HCT116 (cell line): Measurements from ENCODE around the gene MED26. TPM values are rescaled to one million over a fixed set of nuclear protein-coding genes. Genes with fewer than 3 reads are reported as not detected.

Experiments
- ATAC-seq: fragments of 200-7000 bp; cut with Tn5 transposase; 2 replicates; pipeline ENCODE4 v1.9.1; 2020; ENCODE audit warnings: mild to moderate bottlenecking, moderate library complexity
- BruUV-seq: library from RNA; stranded (reverse); fragments of 400-500 nt; replicated peaks from 2 replicates; lab custom pipeline; 2021; lab: Mats Ljungman, UMichigan
- CTCF ChIA-PET: fragments of 300-600 bp; sonication (Branson Sonifier 250); formaldehyde crosslinking; loops from one replicate; lab custom pipeline; 2021; ENCODE audit warnings: antibody characterized with exemption; lab: Charles Lee
- POLR2A ChIA-PET: fragments of 300-600, 350-600 bp; sonication (Branson Sonifier 250); formaldehyde crosslinking; loops from one replicate; lab custom pipeline; 2021; ENCODE audit warnings: antibody characterized with exemption; lab: Charles Lee
- RAD21 ChIA-PET, 2 experiments: fragments of 300-600 bp; sonication (Branson Sonifier 250); formaldehyde crosslinking; loops; one replicate each; lab custom pipeline; 2023; ENCODE audit warnings: low total read pairs in 2 of 2; ENCODE audit not compliant: uncharacterized antibody in 2 of 2, unreplicated experiment in 2 of 2, low non-redundant PET in 1 of 2; lab: Charles Lee
- DNase-seq: peaks from one replicate; pipeline ENCODE4 v3.0.0-alpha.2; 2010; ENCODE audit warnings: low read depth, low spot score
- H2AFZ ChIP-seq: fragments of 200-600 bp; shearing (Covaris generic), sonication (generic); 2 replicates; pipeline ENCODE4 v1.6.1; 2017; ENCODE audit warnings: low read depth, mixed run types, mixed read lengths, antibody characterized with exemption, low read length; ENCODE audit not compliant: poor library complexity, severe bottlenecking
- H3K27ac ChIP-seq: 2 replicates; pipeline ENCODE4 v1.5.1; 2012; ENCODE audit warnings: low read depth, low read length
- H3K27me3 ChIP-seq: fragments of 200-600 bp; sonication (generic); 2 replicates; pipeline ENCODE4 v1.6.1; 2016; ENCODE audit warnings: mixed run types, low read length, mixed read lengths; ENCODE audit not compliant: insufficient read depth
- H3K36me3 ChIP-seq, 2 experiments: fragments of 200-500 bp in 1 of 2; fragments of 200-600 bp in 1 of 2; sonication (Bioruptor generic) in 1 of 2; sonication (generic) in 1 of 2; 2 replicates each; pipeline versions ENCODE4 v1.5.1 to v1.6.1; 2014 to 2016; ENCODE audit warnings: low read length in 2 of 2, inconsistent platforms in 1 of 2, mixed read lengths in 1 of 2, mixed run types in 1 of 2; ENCODE audit not compliant: insufficient read depth in 2 of 2, control insufficient read depth in 1 of 2
- H3K4me1 ChIP-seq, 2 experiments: fragments of 200-600 bp in 1 of 2; sonication (generic) in 1 of 2; 2 replicates each; pipeline versions ENCODE4 v1.5.1 to v1.6.1; 2012 to 2017; ENCODE audit warnings: low read length in 2 of 2, inconsistent platforms in 1 of 2, mild to moderate bottlenecking in 1 of 2, mixed read lengths in 1 of 2, mixed run types in 1 of 2, moderate library complexity in 1 of 2; ENCODE audit not compliant: insufficient read depth in 2 of 2, control insufficient read depth in 1 of 2
- H3K4me2 ChIP-seq: fragments of 200-600 bp; sonication (generic); 2 replicates; pipeline ENCODE4 v1.6.1; 2017; ENCODE audit warnings: mixed run types, low read length, mixed read lengths
- H3K4me3 ChIP-seq, 2 experiments: fragments of 200-600 bp in 1 of 2; sonication (generic) in 1 of 2; replicated peaks in 1 of 2; 2 replicates each; pipeline ENCODE4 v1.5.1; 2011 to 2016; ENCODE audit warnings: low read length in 2 of 2, control low read depth in 1 of 2, low read depth in 1 of 2, mild to moderate bottlenecking in 1 of 2, mixed read lengths in 1 of 2, mixed run types in 1 of 2
- H3K79me2 ChIP-seq: fragments of 200-600 bp; sonication (generic); 2 replicates; pipeline ENCODE4 v1.6.1; 2017; ENCODE audit warnings: mild to moderate bottlenecking, mixed run types, low read length, moderate library complexity, mixed read lengths; ENCODE audit not compliant: insufficient read depth
- H3K9ac ChIP-seq: fragments of 200-600 bp; sonication (generic); 2 replicates; pipeline ENCODE4 v1.6.1; 2016; ENCODE audit warnings: low read length, mixed read lengths
- H3K9me2 ChIP-seq: fragments of 200-600 bp; sonication (generic), shearing (Covaris generic); 2 replicates; pipeline ENCODE4 v1.6.1; 2017; ENCODE audit warnings: mixed run types, mild to moderate bottlenecking, moderate library complexity; ENCODE audit not compliant: insufficient read depth
- H3K9me3 ChIP-seq, 2 experiments: fragments of 200-500 bp in 1 of 2; fragments of 200-600 bp in 1 of 2; sonication (Bioruptor generic) in 1 of 2; sonication (generic) in 1 of 2; 2 replicates each; pipeline ENCODE4 v1.6.1; 2014 to 2017; ENCODE audit warnings: low read length in 2 of 2, mixed read lengths in 2 of 2, inconsistent platforms in 1 of 2, low read depth in 1 of 2, mild to moderate bottlenecking in 1 of 2, mixed run types in 1 of 2, moderate library complexity in 1 of 2; ENCODE audit not compliant: control insufficient read depth in 1 of 2, insufficient read depth in 1 of 2
- H4K20me1 ChIP-seq: fragments of 200-600 bp; sonication (generic), shearing (Covaris generic); 2 replicates; pipeline ENCODE4 v1.6.1; 2017; ENCODE audit warnings: mixed run types, mild to moderate bottlenecking, moderate library complexity; ENCODE audit not compliant: insufficient read depth
- CEBPB ChIP-seq: IDR thresholded peaks from 2 replicates; pipeline ENCODE4 v1.6.1; 2012; ENCODE audit warnings: low read depth
- EGR1 ChIP-seq: IDR thresholded peaks from 2 replicates; pipeline ENCODE4 v1.6.1; 2012; ENCODE audit warnings: low read depth
- ELF1 ChIP-seq: IDR thresholded peaks from 2 replicates; pipeline ENCODE4 v1.6.1; 2012; ENCODE audit warnings: low read depth, borderline replicate concordance
- EZH2phosphoT487 ChIP-seq: fragments of 200-600 bp; IDR thresholded peaks from 2 replicates; pipeline ENCODE4 v1.6.1; 2018; ENCODE audit warnings: antibody characterized with exemption, borderline replicate concordance
- POLR2A ChIP-seq: IDR thresholded peaks from 2 replicates; pipeline ENCODE4 v1.7.0; 2011; ENCODE audit warnings: borderline replicate concordance; ENCODE audit not compliant: insufficient read depth, insufficient read length; ENCODE audit errors: extremely low read depth
- RAD21 ChIP-seq: IDR thresholded peaks from 2 replicates; pipeline ENCODE4 v1.6.1; 2012; ENCODE audit warnings: low read depth, mild to moderate bottlenecking
- ZFX ChIP-seq: fragments of 450-650 bp; IDR thresholded peaks from 2 replicates; pipeline ENCODE4 v1.6.1; 2017
- ZNF274 ChIP-seq: fragments of 200-500 bp; sonication (Bioruptor generic); IDR thresholded peaks from 2 replicates; pipeline ENCODE4 v1.6.1; 2014; ENCODE audit warnings: mild to moderate bottlenecking, low read depth, low read length, inconsistent platforms
- intact Hi-C: fragments of 100-400 bp; cut with micrococcal nuclease; formaldehyde crosslinking; loops from 2 replicates; pipeline ENCODE4 v1.10.0; 2022
- total RNA-seq: library from RNA; stranded (reverse); gene quantifications from one replicate; pipeline ENCODE4 v1.2.1, GENCODE V29; 2021; ENCODE audit not compliant: unreplicated experiment
- TF ChIP-seq, protein P1 (sequence below): IDR thresholded peaks from 2 replicates; pipeline ENCODE4 v1.6.1; 2012
- TF ChIP-seq, protein P2 (sequence below): IDR thresholded peaks from 2 replicates; pipeline ENCODE4 v1.6.1; 2012
- TF ChIP-seq, protein P3 (sequence below), 3 experiments: fragments of 200-600 bp in 1 of 3; sonication (generic) in 1 of 3; IDR thresholded peaks in 2 of 3; conservative IDR thresholded peaks in 1 of 3; 2 replicates each; pipeline ENCODE4 v1.5.1; 2012 to 2017; ENCODE audit warnings: low read depth in 2 of 3, low read length in 2 of 3, antibody characterized with exemption in 1 of 3, borderline replicate concordance in 1 of 3, control low read depth in 1 of 3, mild to moderate bottlenecking in 1 of 3, mixed read lengths in 1 of 3, mixed run types in 1 of 3, moderate library complexity in 1 of 3; ENCODE audit not compliant: insufficient read depth in 1 of 3
- TF ChIP-seq, protein P4 (sequence below): IDR thresholded peaks from 2 replicates; pipeline ENCODE4 v1.6.1; 2011; ENCODE audit warnings: mild to moderate bottlenecking, low read length, moderate library complexity; ENCODE audit not compliant: insufficient replicate concordance; ENCODE audit errors: extremely low read depth
- TF ChIP-seq, protein P5 (sequence below): IDR thresholded peaks from 2 replicates; pipeline ENCODE4 v1.6.1; 2012; ENCODE audit warnings: low read depth

Gene MED26
- total RNA-seq, 1 experiment from 2014 or later = 13.3 TPM

DNA sequence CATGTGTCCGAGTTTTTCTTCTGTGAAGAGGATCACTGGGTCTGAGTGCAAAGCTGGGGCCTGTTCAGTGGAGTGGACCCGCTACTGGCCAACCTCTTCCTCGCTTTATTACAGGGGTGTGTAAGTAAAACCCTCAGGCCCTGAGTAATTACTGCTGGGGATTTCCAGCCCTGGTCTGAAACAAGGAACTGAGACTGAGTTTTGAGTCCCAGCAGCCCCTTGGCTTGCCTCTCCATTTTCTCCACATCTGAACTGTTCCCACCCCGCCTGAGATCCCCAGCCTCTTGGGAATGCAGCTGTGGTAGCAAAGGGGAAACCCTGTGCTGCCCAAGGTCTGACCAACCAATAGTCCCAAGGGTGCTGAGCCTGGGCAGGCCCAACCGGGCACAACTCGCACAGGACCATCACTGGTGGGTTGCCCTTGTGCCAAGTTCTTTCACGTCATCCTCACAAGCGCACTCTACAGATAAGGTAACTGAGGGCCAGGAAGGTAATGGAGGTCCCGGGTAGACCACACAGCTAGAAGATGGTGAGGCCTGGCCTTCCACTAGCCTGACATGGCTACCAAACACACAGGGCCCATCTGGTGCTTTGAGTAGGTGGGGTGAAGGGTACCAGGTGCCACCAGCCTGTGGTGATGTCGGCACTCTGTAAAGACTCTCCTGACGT is 42.1 kb downstream of the MED26 start:
- no peak for TF ChIP-seq ZFX
- TF ChIP-seq EZH2phosphoT487 = no peak
- TF ChIP-seq, protein P1, sequence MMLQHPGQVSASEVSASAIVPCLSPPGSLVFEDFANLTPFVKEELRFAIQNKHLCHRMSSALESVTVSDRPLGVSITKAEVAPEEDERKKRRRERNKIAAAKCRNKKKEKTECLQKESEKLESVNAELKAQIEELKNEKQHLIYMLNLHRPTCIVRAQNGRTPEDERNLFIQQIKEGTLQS = no peak
- TF ChIP-seq, protein P2, sequence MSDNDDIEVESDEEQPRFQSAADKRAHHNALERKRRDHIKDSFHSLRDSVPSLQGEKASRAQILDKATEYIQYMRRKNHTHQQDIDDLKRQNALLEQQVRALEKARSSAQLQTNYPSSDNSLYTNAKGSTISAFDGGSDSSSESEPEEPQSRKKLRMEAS = no peak
- TF ChIP-seq POLR2A = no peak
- no peak for TF ChIP-seq ZNF274
- TF ChIP-seq, protein P3, sequence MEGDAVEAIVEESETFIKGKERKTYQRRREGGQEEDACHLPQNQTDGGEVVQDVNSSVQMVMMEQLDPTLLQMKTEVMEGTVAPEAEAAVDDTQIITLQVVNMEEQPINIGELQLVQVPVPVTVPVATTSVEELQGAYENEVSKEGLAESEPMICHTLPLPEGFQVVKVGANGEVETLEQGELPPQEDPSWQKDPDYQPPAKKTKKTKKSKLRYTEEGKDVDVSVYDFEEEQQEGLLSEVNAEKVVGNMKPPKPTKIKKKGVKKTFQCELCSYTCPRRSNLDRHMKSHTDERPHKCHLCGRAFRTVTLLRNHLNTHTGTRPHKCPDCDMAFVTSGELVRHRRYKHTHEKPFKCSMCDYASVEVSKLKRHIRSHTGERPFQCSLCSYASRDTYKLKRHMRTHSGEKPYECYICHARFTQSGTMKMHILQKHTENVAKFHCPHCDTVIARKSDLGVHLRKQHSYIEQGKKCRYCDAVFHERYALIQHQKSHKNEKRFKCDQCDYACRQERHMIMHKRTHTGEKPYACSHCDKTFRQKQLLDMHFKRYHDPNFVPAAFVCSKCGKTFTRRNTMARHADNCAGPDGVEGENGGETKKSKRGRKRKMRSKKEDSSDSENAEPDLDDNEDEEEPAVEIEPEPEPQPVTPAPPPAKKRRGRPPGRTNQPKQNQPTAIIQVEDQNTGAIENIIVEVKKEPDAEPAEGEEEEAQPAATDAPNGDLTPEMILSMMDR (IDR thresholded peaks at IDR 0.05 in 2 of 3, conservative IDR thresholded peaks at IDR 0.05 in 1 of 3; ENCODE audit: borderline replicate concordance in 1 of 3, insufficient read depth in 1 of 3, low read depth in 2 of 3, low read length in 2 of 3) = no peak
- no peak for TF ChIP-seq RAD21
- TF ChIP-seq, protein P4, sequence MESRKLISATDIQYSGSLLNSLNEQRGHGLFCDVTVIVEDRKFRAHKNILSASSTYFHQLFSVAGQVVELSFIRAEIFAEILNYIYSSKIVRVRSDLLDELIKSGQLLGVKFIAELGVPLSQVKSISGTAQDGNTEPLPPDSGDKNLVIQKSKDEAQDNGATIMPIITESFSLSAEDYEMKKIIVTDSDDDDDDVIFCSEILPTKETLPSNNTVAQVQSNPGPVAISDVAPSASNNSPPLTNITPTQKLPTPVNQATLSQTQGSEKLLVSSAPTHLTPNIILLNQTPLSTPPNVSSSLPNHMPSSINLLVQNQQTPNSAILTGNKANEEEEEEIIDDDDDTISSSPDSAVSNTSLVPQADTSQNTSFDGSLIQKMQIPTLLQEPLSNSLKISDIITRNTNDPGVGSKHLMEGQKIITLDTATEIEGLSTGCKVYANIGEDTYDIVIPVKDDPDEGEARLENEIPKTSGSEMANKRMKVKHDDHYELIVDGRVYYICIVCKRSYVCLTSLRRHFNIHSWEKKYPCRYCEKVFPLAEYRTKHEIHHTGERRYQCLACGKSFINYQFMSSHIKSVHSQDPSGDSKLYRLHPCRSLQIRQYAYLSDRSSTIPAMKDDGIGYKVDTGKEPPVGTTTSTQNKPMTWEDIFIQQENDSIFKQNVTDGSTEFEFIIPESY = no peak
- no peak for TF ChIP-seq EGR1
- TF ChIP-seq CEBPB = no peak
- TF ChIP-seq ELF1 = no peak
- TF ChIP-seq, protein P5, sequence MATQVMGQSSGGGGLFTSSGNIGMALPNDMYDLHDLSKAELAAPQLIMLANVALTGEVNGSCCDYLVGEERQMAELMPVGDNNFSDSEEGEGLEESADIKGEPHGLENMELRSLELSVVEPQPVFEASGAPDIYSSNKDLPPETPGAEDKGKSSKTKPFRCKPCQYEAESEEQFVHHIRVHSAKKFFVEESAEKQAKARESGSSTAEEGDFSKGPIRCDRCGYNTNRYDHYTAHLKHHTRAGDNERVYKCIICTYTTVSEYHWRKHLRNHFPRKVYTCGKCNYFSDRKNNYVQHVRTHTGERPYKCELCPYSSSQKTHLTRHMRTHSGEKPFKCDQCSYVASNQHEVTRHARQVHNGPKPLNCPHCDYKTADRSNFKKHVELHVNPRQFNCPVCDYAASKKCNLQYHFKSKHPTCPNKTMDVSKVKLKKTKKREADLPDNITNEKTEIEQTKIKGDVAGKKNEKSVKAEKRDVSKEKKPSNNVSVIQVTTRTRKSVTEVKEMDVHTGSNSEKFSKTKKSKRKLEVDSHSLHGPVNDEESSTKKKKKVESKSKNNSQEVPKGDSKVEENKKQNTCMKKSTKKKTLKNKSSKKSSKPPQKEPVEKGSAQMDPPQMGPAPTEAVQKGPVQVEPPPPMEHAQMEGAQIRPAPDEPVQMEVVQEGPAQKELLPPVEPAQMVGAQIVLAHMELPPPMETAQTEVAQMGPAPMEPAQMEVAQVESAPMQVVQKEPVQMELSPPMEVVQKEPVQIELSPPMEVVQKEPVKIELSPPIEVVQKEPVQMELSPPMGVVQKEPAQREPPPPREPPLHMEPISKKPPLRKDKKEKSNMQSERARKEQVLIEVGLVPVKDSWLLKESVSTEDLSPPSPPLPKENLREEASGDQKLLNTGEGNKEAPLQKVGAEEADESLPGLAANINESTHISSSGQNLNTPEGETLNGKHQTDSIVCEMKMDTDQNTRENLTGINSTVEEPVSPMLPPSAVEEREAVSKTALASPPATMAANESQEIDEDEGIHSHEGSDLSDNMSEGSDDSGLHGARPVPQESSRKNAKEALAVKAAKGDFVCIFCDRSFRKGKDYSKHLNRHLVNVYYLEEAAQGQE = no peak
- peaks cover 100% of the 10 kb centered on the region for H3K79me2 ChIP-seq
- no peak overlapping the region for H3K4me3 ChIP-seq
- no peaks in the 10 kb centered on the region for H3K9me3 ChIP-seq
- peaks cover 13 to 26% of the 10 kb centered on the region in 2 experiments for H3K4me1 ChIP-seq
- intact Hi-C loops = no loop called here
- RAD21 ChIA-PET = no interaction called here
- no peak for DNase-seq
- H3K27me3 ChIP-seq = no peaks in the 10 kb centered on the region
- H3K4me2 ChIP-seq = no peak overlapping the region
- ATAC-seq = no peak
- CTCF ChIA-PET = no interaction called here
- no TSS peak for BruUV-seq
- POLR2A ChIA-PET = no interaction called here
- no peaks in the 10 kb centered on the region; the same call in 1 of the 2 replicates for H4K20me1 ChIP-seq
- H3K9me2 ChIP-seq = no peaks in the 10 kb centered on the region
- no peak overlapping the region for H3K27ac ChIP-seq
- no peaks in the 10 kb centered on the region for H3K36me3 ChIP-seq
- no peak overlapping the region for H2AFZ ChIP-seq
- H3K9ac ChIP-seq = no peak overlapping the region
